NCI-H82 treated with DMSO at 0.1 percent for 48 hours (cell line): ENCODE data around the gene ITGAE.

Experiments
- DNase-seq: peaks from one replicate; lab custom pipeline; 2025; ENCODE audit not compliant: unreplicated experiment; lab: John Stamatoyannopoulos, UW

The ITGAE gene

GRCh38 chr17:3697103-3697476 lies 103.9 kb downstream of the ITGAE start:
- no peak for DNase-seq

- no peak for DNase-seq
These were observed 105.1 kb downstream of the ITGAE start, which contains the start of gene P2RX5 for GRCh38 chr17:3695723-3696411. TSS of gene P2RX5 (minus strand) at chr17:3696155. CDS start at chr17:3696005, 150 bp downstream.

GRCh38 chr17:3695129-3695722 lies 105.8 kb downstream of the ITGAE start:
- DNase-seq, result no peak

- DNase-seq, result no peak
These were observed 107.2 kb downstream of the ITGAE start for GRCh38 chr17:3693829-3694231.

GRCh38 chr17:3693141-3693540 lies 107.8 kb downstream of the ITGAE start:
- DNase-seq, result no peak

GRCh38 chr17:3692346-3692745 lies 108.6 kb downstream of the ITGAE start:
- no peak for DNase-seq

GRCh38 chr17:3691617-3692067 lies 109.3 kb downstream of the ITGAE start:
- DNase-seq, result no peak

GRCh38 chr17:3690094-3690715 lies 110.8 kb downstream of the ITGAE start:
- DNase-seq, result no peak

GRCh38 chr17:3689262-3690093 lies 111.5 kb downstream of the ITGAE start:
- no peak for DNase-seq

GRCh38 chr17:3688852-3689261 lies 112.1 kb downstream of the ITGAE start:
- DNase-seq, result no peak

GRCh38 chr17:3688027-3688553 lies 112.9 kb downstream of the ITGAE start:
- DNase-seq, result no peak

- DNase-seq, result no peak
These were observed 115.8 kb downstream of the ITGAE start for GRCh38 chr17:3685174-3685573.

- no peak for DNase-seq
These were observed 117.9 kb downstream of the ITGAE start for GRCh38 chr17:3683054-3683511.

GRCh38 chr17:3682033-3682432 lies 119.0 kb downstream of the ITGAE start:
- DNase-seq, result no peak

- no peak for DNase-seq
These were observed 119.4 kb downstream of the ITGAE start for GRCh38 chr17:3681565-3681964.

GRCh38 chr17:3681057-3681456 lies 119.9 kb downstream of the ITGAE start:
- no peak for DNase-seq

GRCh38 chr17:3679531-3680126 lies 121.4 kb downstream of the ITGAE start:
- no peak for DNase-seq

GRCh38 chr17:3678821-3679530 lies 122.0 kb downstream of the ITGAE start:
- DNase-seq, result no peak

- no peak for DNase-seq
These were observed 122.7 kb downstream of the ITGAE start for GRCh38 chr17:3678095-3678820.
